A673 (cell line): ENCODE data around the gene SMDT1. TPM values are rescaled to one million over a fixed set of nuclear protein-coding genes. Genes with fewer than 3 reads are reported as not detected.

ENCODE experiments used
- BruUV-seq: library from RNA; stranded (reverse); fragments of 400-500 nt; replicated peaks from 2 replicates; lab custom pipeline; 2021; lab: Mats Ljungman, UMichigan
- CTCF ChIA-PET: fragments of 300-600 bp; sonication (Branson Sonifier 250); formaldehyde crosslinking; loops from one replicate; lab custom pipeline; 2022; ENCODE audit warnings: antibody characterized with exemption; lab: Charles Lee
- POLR2A ChIA-PET: fragments of 300-600 bp; sonication (Branson Sonifier 250); formaldehyde crosslinking; loops from one replicate; lab custom pipeline; 2022; ENCODE audit warnings: antibody characterized with exemption; ENCODE audit not compliant: low non-redundant PET; lab: Charles Lee
- DNase-seq: peaks from one replicate; pipeline ENCODE4 v3.0.0-alpha.2; 2015; ENCODE audit warnings: low spot score
- H3K27ac ChIP-seq: fragments of 200-600 bp; sonication (generic); 2 replicates; pipeline ENCODE4 v1.5.1; 2016; ENCODE audit warnings: mixed run types, low read depth, mild to moderate bottlenecking, mixed read lengths, antibody characterized with exemption, low read length; ENCODE audit not compliant: poor library complexity, severe bottlenecking
- H3K27me3 ChIP-seq: fragments of 200-600 bp; sonication (generic); replicated peaks from 2 replicates; pipeline ENCODE4 v1.6.1; 2017; ENCODE audit warnings: mixed run types, low read depth, mild to moderate bottlenecking, mixed read lengths, antibody characterized with exemption, low read length; ENCODE audit not compliant: insufficient read depth, poor library complexity
- H3K36me3 ChIP-seq: fragments of 200-600 bp; sonication (generic); 2 replicates; pipeline ENCODE4 v1.6.1; 2016; ENCODE audit warnings: mixed run types, mild to moderate bottlenecking, mixed read lengths, antibody characterized with exemption, low read length; ENCODE audit not compliant: insufficient read depth, poor library complexity, severe bottlenecking
- H3K4me1 ChIP-seq: fragments of 200-600 bp; sonication (generic); 2 replicates; pipeline ENCODE4 v1.6.1; 2017; ENCODE audit warnings: mixed run types, mild to moderate bottlenecking, mixed read lengths, antibody characterized with exemption, low read length; ENCODE audit not compliant: insufficient read depth, poor library complexity, severe bottlenecking
- H3K4me3 ChIP-seq: fragments of 200-600 bp; sonication (generic); 2 replicates; pipeline ENCODE4 v1.5.1; 2016; ENCODE audit warnings: low read depth, mixed run types, mild to moderate bottlenecking, mixed read lengths, low read length; ENCODE audit not compliant: poor library complexity, severe bottlenecking
- H3K9me3 ChIP-seq: fragments of 200-600 bp; sonication (generic); 2 replicates; pipeline ENCODE4 v1.6.1; 2016; ENCODE audit warnings: mixed run types, low read depth, mild to moderate bottlenecking, mixed read lengths, antibody characterized with exemption, low read length; ENCODE audit not compliant: poor library complexity, severe bottlenecking
- EZH2 ChIP-seq: fragments of 200-600 bp; sonication (generic); IDR thresholded peaks from 2 replicates; pipeline ENCODE4 v1.6.1; 2017; ENCODE audit warnings: borderline replicate concordance, low read depth, mild to moderate bottlenecking, mixed read lengths, antibody characterized with exemption, low read length; ENCODE audit not compliant: poor library complexity, severe bottlenecking
- intact Hi-C: fragments of 100-400 bp; cut with micrococcal nuclease; formaldehyde crosslinking; loops from one replicate; pipeline ENCODE4 v1.10.0; 2022; ENCODE audit not compliant: unreplicated experiment
- total RNA-seq: library from RNA; stranded (reverse); gene quantifications from 2 replicates; pipeline ENCODE4 v1.2.3, GENCODE V29; 2021
- TF ChIP-seq, protein P1 (sequence below): fragments of 300-800, 200-600 bp; sonication (generic); conservative IDR thresholded peaks from 2 replicates; pipeline ENCODE4 v1.5.1; 2017; ENCODE audit warnings: low read depth, mild to moderate bottlenecking, antibody characterized with exemption, low read length, moderate library complexity, mixed read lengths

The SMDT1 gene
- total RNA-seq, 1 experiment from 2014 or later: 61.8 TPM

DNA sequence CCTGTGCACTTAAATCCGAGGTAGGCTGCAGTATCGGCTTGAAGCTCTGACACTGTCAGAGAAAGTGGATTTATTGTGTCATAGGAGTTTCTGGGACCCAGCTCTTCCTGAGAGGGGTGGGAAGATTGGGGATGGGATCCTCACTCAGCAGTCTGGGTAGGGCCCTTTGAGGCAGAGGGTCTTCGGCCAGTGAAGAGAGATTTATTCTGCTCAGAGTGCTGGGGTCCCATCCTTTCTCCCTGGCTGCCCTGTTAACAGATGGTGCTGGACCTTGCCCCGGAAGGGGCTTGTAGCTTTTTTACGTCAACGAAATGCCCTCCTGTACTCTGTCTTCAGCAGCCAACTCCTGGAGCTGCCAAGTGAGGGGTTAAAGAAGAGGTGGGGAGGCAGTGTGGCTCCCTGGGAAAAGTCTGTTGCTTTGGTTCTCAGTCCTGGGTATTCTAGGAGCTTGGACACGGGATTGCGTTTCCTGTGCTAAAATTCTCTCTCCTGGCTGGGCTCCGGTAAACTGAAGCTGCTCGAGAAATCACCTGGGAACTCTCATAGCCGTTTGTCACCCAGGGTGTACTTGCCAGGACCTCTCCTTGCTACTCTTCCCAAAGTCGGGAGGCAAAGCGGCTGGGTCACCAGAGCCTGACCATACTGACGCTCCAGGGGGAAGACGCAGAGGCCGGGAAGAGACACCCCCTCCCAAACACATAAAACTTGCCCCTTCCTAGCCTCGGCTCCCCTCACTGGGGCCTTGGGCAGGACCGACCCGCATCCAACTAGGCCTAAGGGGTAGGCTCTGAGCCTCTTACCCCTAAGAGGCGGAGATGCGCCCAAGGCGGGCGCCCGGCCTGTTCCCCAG lies 806 bp upstream of the SMDT1 start:
- TF ChIP-seq EZH2: no peak
- H3K4me3 ChIP-seq: peak overlapping the region; percentile 61
- TSS peak; percentile 93 for BruUV-seq
- CTCF ChIA-PET: interaction anchor here (0.6 kb wide), 1 partner anchor 13 kb away, joined by 3 read pairs; no protein-coding TSS in a partner anchor
- H3K4me1 ChIP-seq: peaks cover 13% of the 10 kb centered on the region
- intact Hi-C loops: no loop called here
- no peaks in the 10 kb centered on the region for H3K27me3 ChIP-seq
- no peaks in the 10 kb centered on the region for H3K9me3 ChIP-seq
- POLR2A ChIA-PET: interaction anchor here (0.5 kb wide), 2 partner anchors 154 to 194 kb away, joined by 4 to 6 read pairs; no protein-coding TSS in a partner anchor
- no peak for DNase-seq
- H3K36me3 ChIP-seq: peaks cover 14% of the 10 kb centered on the region
- peak overlapping the region; percentile 89 for H3K27ac ChIP-seq

DNA sequence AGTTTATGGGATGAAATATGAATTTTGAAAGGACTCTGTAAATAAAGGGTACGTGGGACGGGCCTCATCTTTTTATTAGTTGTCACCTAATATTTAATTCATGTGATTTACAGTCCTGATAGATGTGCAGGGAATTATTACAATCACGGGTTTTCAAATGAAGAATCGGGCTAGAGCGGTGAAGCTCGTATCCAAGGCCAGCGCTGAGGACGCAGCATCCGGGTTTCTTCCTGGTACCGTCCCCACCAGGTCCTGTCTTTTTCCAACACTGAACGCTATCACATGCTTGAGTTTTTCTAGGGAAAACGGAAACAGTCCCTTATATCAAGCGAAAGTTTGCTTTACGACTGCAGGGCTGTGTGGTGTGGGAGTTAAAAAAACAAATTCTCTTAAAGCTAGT lies 787 bp downstream of the SMDT1 start:
- Histone ChIP-seq H3K36me3 (peaks cover 28% of the 10 kb centered on the region), H3K4me3 (peak overlapping the region; percentile 61), H3K27ac (peak overlapping the region; percentile 89), H3K9me3 (no peaks in the 10 kb centered on the region), H3K4me1 (peaks cover 13% of the 10 kb centered on the region), H3K27me3 (no peaks in the 10 kb centered on the region)
- no peak for TF ChIP-seq EZH2
- TF ChIP-seq, protein P1, sequence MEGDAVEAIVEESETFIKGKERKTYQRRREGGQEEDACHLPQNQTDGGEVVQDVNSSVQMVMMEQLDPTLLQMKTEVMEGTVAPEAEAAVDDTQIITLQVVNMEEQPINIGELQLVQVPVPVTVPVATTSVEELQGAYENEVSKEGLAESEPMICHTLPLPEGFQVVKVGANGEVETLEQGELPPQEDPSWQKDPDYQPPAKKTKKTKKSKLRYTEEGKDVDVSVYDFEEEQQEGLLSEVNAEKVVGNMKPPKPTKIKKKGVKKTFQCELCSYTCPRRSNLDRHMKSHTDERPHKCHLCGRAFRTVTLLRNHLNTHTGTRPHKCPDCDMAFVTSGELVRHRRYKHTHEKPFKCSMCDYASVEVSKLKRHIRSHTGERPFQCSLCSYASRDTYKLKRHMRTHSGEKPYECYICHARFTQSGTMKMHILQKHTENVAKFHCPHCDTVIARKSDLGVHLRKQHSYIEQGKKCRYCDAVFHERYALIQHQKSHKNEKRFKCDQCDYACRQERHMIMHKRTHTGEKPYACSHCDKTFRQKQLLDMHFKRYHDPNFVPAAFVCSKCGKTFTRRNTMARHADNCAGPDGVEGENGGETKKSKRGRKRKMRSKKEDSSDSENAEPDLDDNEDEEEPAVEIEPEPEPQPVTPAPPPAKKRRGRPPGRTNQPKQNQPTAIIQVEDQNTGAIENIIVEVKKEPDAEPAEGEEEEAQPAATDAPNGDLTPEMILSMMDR: no peak
- POLR2A ChIA-PET: interaction anchor here (0.6 kb wide), 1 partner anchor 695 kb away, joined by 19 read pairs; no protein-coding TSS in a partner anchor
- no TSS peak for BruUV-seq
- CTCF ChIA-PET: no interaction called here
- intact Hi-C loops: no loop called here
- DNase-seq: peak; percentile 55

DNA sequence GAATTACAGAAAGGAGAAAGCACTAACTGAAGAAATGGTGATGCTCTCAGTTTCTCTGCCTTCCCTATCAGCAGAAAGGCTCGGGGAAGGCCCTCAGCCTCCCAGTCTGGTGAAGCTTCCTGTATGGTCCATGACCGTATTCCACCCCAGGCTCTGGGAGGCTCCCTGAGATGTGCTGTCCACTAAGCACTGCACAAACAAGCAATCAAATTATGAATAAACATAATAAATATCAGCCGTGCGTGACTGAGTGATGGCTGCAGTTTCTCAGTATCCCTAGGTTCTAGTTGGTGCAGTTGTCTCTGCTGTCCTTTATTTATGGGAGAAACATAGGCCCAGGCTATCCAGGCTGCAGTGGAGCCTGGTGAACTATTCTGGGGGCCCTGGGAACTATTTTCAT lies 3.6 kb downstream of the SMDT1 start:
- POLR2A ChIA-PET: interaction anchor here (0.5 kb wide), 1 partner anchor 374 kb away, joined by 5 read pairs; no protein-coding TSS in a partner anchor
- no peak for DNase-seq
- H3K4me3 ChIP-seq: no peak overlapping the region
- no TSS peak for BruUV-seq
- no peaks in the 10 kb centered on the region for H3K9me3 ChIP-seq
- CTCF ChIA-PET: interaction anchor here (0.5 kb wide), 1 partner anchor 883 kb away, joined by 3 read pairs; no protein-coding TSS in a partner anchor
- peaks cover 48% of the 10 kb centered on the region for H3K36me3 ChIP-seq
- intact Hi-C loops: no loop called here
- H3K27ac ChIP-seq: no peak overlapping the region
- H3K27me3 ChIP-seq: no peaks in the 10 kb centered on the region
- no peak for TF ChIP-seq EZH2
- TF ChIP-seq, protein P1: no peak
- peaks cover 13% of the 10 kb centered on the region for H3K4me1 ChIP-seq
